HG02798 (cell line): ENCODE results near the gene IGFBP7.
"Not testable (repeated sequence)": the region's sequence is repeated elsewhere in the genome, so short reads cannot be mapped to it uniquely, and the experiment has no call there.

Experiments used
- ATAC-seq: cut with Tn5 transposase; IDR thresholded peaks from one replicate; pipeline ENCODE4 v1.9.1; 2021; ENCODE audit warnings: mild to moderate bottlenecking; ENCODE audit not compliant: unreplicated experiment, poor library complexity

IGFBP7 gene

GRCh38 chr4:57076646-57077045, 33.5 kb downstream of the IGFBP7 start:
- no peak for ATAC-seq

GRCh38 chr4:57075367-57075766, 34.8 kb downstream of the IGFBP7 start:
- no peak for ATAC-seq

GRCh38 chr4:57074744-57075143, 35.4 kb downstream of the IGFBP7 start:
- ATAC-seq: no peak

GRCh38 chr4:57073559-57073958, 36.6 kb downstream of the IGFBP7 start:
- no peak for ATAC-seq

GRCh38 chr4:57071326-57071725, 38.9 kb downstream of the IGFBP7 start:
- no peak for ATAC-seq

- no peak for ATAC-seq
Measured at GRCh38 chr4:57070461-57070860, 39.7 kb downstream of the IGFBP7 start.

- no peak for ATAC-seq
Measured at GRCh38 chr4:57068237-57068981, 41.8 kb downstream of the IGFBP7 start.

GRCh38 chr4:57065730-57066482, 44.3 kb downstream of the IGFBP7 start:
- no peak for ATAC-seq

GRCh38 chr4:57064811-57065711, 45.1 kb downstream of the IGFBP7 start:
- no peak for ATAC-seq

GRCh38 chr4:57064120-57064519, 46.1 kb downstream of the IGFBP7 start:
- ATAC-seq: no peak

GRCh38 chr4:57063518-57063917, 46.7 kb downstream of the IGFBP7 start:
- ATAC-seq: no peak

- ATAC-seq: no peak
Measured at GRCh38 chr4:57061395-57061794, 48.8 kb downstream of the IGFBP7 start.

GRCh38 chr4:57060717-57061067, 49.5 kb downstream of the IGFBP7 start:
- ATAC-seq: not testable (repeated sequence)

- no peak for ATAC-seq
Measured at GRCh38 chr4:57059890-57060716, 50.1 kb downstream of the IGFBP7 start.

- ATAC-seq: no peak
Measured at GRCh38 chr4:57055886-57056285, 54.3 kb downstream of the IGFBP7 start.

GRCh38 chr4:57053508-57053907, 56.7 kb downstream of the IGFBP7 start:
- no peak for ATAC-seq

GRCh38 chr4:57051524-57051923, 58.7 kb downstream of the IGFBP7 start:
- no peak for ATAC-seq

- ATAC-seq: no peak
Measured at GRCh38 chr4:57051095-57051494, 59.1 kb downstream of the IGFBP7 start.

- ATAC-seq: no peak
Measured at GRCh38 chr4:57048590-57049304, 61.4 kb downstream of the IGFBP7 start.
